Stimulated activated CD8-positive, alpha-beta memory T cell treated with anti-CD3 and anti-CD28 coated beads, Interleukin-7, amount 100 ng/mL, for 48 hours (primary cell): ENCODE measurements around the gene NSL1.

Experiments used
- DNase-seq, 2 donors: peaks; one replicate each; pipeline ENCODE4 v3.0.0-alpha.2; 2020; ENCODE audit warnings: low read depth in 1 of 2; ENCODE audit errors: extremely low read depth in 1 of 2

Gene NSL1

DNA sequence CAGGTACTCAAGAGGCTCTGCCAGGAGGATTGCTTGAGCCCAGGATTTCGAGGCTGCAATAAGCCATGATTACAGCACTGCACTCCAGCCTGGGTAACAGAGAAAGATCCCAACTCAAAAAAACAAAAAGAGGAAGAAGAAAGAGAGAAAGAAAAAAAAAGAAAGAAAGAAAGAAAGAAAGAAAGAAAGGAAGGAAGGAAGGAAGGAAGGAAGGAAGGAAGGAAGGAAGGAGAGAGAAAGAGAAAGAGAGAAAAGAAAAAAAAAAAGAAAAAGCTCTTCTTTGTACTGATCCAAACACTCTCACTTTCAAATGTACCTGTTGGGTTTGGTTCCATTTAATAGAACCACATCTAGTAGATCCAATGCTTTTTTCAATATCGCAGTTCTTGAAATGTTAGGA, 103.8 kb downstream of the NSL1 start:
- DNase-seq = no peak

DNA sequence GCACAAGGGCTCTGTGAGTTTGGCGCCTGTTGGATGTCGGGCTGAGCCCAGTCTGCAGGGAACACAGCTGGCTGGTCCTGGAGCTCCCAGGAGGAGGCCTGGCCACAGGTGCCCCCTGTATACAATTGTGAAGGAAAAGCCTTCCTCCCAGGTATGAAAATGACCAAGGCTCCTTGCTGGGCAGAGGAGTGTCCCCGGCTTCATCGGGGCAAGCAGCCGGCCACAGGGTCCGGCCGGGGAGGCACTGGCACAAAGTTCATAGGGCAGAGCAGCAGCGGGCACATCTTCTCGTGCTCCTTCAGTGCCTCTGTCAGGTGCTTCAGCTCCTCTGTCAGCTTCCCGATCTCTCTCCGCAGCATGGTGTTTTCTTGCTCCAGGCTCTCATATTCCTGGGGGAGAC, 105.0 kb downstream of the NSL1 start:
- no peak for DNase-seq

DNA sequence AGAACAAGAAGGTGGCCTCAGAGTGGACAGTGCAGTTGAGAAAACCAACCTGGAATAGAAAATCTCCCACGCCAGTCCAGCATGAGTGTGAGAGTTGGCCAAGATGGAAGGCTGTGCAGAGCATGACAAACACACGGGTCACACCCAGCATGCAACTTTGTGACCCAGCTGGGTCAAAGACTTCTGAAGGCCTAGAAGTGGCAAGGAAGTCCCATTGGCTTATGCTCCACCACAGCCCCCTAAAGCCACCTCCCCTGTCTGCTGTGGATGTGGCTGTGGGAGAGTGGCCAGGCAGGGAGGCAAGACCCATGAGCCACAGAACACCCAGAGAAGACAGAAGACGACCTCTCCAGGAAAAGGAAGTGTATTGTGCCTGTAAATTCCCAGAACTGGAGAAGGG, 105.5 kb downstream of the NSL1 start:
- no peak for DNase-seq

GRCh38 chr1:212685429-212685828, 106.1 kb downstream of the NSL1 start:
- no peak for DNase-seq

DNA sequence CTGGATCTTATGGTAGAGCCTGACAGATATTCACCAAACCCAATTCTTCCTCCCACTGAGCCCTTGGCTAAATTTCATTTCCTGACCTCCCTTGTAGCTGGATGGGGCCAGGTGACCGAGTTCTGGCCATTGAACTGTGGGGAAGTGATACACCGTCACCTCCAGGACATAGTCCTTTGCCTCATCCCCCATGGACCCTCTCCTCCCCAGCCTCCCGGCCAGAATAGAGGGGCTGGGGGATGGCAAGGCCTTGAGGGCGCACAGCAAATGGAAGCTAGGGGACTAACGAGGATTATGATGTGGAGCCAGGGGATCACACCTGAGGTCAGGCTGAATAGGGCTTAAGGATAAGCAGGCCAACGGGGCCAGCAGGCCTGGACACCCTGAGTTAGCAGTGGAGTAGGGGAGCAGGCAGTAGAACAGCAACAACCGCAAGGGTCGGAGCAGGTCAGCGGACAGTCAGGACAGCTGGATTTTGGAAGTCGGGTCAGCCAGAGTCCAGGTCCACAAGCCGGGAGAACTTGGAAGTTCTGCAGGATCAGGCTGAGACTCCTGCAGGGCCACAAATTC, 107.0 kb downstream of the NSL1 start:
- DNase-seq = no peak

GRCh38 chr1:212684076-212684475, 107.5 kb downstream of the NSL1 start:
- no peak for DNase-seq

GRCh38 chr1:212683357-212683722, 108.2 kb downstream of the NSL1 start:
- DNase-seq = peak; percentile 60 to 81

DNA sequence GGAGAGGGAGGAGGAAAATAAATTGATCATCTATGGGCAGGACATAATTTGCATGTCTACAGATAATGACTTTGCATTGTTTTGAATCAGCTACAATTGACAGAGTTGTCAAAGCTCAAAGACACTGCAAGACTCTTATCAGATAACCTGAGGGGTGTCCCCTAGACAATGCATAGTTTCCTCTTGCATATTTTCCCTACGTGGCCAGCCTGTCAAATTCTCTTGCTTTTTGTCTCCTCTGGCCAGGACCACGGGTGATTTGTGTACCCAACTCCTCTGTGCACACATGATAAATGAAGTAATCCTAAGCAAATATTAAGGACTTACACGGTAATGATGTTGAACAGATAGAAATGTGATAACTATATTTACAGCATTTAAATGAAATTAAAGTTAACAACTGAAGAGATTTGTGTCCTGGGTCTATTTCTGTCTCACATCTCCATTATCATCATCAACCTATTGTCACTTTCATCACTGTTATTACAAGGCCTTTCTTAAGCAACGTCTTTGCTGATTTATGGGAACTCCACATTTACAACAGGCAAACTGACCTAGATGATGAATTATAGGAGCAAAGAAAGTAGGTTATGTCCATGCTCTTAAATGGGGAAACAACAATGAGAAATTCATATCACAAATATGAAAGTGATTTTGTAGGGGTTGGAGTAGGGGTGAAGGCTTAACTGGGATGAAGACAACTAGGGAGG, 110.7 kb downstream of the NSL1 start:
- DNase-seq = no peak

DNA sequence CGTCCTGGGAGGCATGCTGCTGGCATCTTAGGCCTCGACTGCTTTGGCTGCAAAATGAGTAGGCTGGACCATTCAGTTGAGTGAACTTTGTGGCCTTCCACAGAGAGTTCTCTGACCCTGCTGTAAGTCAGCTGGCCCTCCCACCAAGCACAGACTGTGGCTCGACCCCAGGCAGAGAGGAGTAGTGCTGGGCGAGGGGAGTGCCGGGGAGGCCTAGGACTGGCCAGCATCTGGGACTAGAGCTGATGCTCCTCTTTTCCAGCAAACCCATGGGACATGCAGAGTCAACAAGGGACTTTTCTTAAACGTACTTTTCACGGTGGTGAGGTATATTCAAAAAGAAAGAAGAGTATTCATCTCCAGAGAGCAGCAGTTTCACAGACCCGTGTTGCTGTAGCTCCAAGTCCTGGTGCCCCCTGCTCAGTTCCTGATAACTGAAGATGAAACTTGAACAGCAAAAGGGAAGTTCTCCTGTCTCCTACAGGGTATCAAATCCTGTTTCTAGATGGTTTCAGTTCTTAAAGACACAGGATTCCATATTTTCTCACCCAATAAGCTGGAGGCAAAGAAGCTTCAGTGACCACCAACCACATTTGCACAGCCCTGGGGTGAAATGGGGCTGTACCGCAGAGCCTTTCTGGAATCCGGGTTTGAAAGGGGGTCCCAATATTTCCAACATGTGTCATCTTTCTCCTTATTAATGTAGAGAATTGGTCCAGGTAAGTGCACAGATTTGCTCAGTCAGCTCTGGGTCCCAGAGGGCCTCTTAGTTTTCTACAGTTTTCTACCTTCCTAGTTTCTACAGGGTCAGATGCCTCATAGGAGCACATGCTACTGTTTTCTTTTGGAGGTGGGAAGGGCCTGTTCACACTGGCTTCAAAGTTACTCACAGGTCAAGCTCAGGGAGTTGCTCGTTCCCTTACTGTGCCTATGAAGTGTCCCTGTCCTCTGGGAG, 112.8 kb downstream of the NSL1 start:
- DNase-seq = no peak

- no peak for DNase-seq
These were observed 114.0 kb downstream of the NSL1 start for GRCh38 chr1:212677573-212677972.

DNA sequence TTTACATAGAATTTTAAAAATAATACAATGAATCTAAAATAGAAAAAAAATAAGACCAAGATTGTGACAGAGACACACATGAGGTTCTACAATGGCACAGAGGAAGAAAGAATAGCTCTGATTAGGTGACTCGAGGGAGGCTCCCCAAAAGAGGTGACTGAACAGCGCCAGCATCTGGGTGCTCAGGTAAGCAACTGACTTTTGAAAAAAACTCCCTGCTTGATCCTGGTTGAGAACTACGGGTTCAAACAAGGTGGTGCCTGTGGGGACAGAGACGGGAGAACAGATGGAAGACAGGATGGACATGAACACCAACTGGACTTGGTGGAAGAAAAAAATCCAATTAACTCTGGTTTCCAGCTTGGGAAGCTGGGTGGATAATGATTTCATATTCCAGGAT, 114.4 kb downstream of the NSL1 start:
- DNase-seq = no peak
